Suprapubic skin (tissue), 4 donors: Measurements from ENCODE around the gene PTPRN2. TPM values are rescaled to one million over a fixed set of nuclear protein-coding genes. Genes with fewer than 3 reads are reported as not detected.
A peak's percentile ranks its signal among the peaks of the same experiment; 100 is the strongest.

Experiments used
- DNase-seq, 2 donors: peaks; one replicate each; pipeline ENCODE4 v3.0.0-alpha.2; 2019; ENCODE audit warnings: low spot score in 2 of 2
- H3K27ac ChIP-seq: fragments of 200-600 bp; sonication (generic); one replicate; pipeline ENCODE4 v1.5.1; 2019
- H3K27me3 ChIP-seq: fragments of 200-600 bp; sonication (generic); one replicate; pipeline ENCODE4 v1.5.1; 2019
- H3K36me3 ChIP-seq: fragments of 200-600 bp; sonication (generic); one replicate; pipeline ENCODE4 v1.5.1; 2019
- H3K4me1 ChIP-seq: fragments of 200-600 bp; sonication (generic); one replicate; pipeline ENCODE4 v1.5.1; 2019
- H3K4me3 ChIP-seq: fragments of 200-600 bp; sonication (generic); one replicate; pipeline ENCODE4 v1.5.1; 2019; ENCODE audit warnings: mild to moderate bottlenecking
- H3K9me3 ChIP-seq: fragments of 200-600 bp; sonication (generic); one replicate; pipeline ENCODE4 v1.5.1; 2019
- EP300 ChIP-seq: sonication (generic); formaldehyde crosslinking; IDR thresholded peaks from one replicate; pipeline ENCODE4 v1.6.1; 2017; ENCODE audit warnings: antibody characterized with exemption
- POLR2A ChIP-seq, 2 donors: fragments of 450-650 bp; IDR thresholded peaks; one replicate each; pipeline ENCODE4 v1.6.1; 2017; ENCODE audit warnings: antibody characterized with exemption in 2 of 2, mild to moderate bottlenecking in 2 of 2, moderate library complexity in 2 of 2
- POLR2AphosphoS5 ChIP-seq, 3 donors: sonication (generic); formaldehyde crosslinking; IDR thresholded peaks; one replicate each; pipeline ENCODE4 v1.6.1; 2017; ENCODE audit warnings: antibody characterized with exemption in 3 of 3
- WGBS: methylation state at CpG from one replicate; pipeline ENCODE4 v1.1.5; 2018; 5-methylcytosine and 5-hydroxymethylcytosine counted together
- total RNA-seq, 4 donors: library from RNA; depleted of rRNA; stranded (reverse); fragments of >200 nt; gene quantifications; one replicate each; pipeline ENCODE4 v1.1.0, GENCODE V29; 2016
- TF ChIP-seq, protein P1 (sequence below), 2 donors: fragments of 200-600 bp in 1 of 2; fragments of 450-650 bp in 1 of 2; sonication (generic) in 1 of 2; IDR thresholded peaks; one replicate each; pipeline ENCODE4 v1.5.1; 2016 to 2019; ENCODE audit warnings: antibody characterized with exemption in 2 of 2, mild to moderate bottlenecking in 1 of 2, moderate library complexity in 1 of 2

The PTPRN2 gene
- total RNA-seq, 4 donors from 2014 or later = 0.23 to 1.8 (median 1.3) TPM

DNA sequence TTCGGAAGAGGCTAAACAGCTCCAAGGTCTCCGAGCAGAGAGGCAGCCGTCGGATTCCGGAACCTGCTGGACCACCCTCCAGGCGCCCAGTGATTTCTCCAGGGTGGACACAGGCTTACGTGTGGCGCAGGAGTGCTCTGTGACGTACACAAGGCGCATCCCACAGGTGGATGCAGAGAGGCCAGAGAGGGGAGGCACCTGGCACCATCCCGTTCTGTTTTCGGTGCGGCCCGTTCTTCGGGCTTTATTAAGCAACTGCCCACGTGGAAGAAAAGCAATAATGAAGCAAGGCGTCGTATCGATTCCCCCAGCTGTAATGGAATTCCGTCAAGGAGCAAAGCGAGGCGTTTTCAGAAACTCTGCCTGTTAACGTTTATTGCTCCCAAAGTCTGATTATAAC is 163.6 kb downstream of the PTPRN2 start:
- DNase-seq = peak in 1 of 2 donors; percentile 18
- TF ChIP-seq, protein P1, sequence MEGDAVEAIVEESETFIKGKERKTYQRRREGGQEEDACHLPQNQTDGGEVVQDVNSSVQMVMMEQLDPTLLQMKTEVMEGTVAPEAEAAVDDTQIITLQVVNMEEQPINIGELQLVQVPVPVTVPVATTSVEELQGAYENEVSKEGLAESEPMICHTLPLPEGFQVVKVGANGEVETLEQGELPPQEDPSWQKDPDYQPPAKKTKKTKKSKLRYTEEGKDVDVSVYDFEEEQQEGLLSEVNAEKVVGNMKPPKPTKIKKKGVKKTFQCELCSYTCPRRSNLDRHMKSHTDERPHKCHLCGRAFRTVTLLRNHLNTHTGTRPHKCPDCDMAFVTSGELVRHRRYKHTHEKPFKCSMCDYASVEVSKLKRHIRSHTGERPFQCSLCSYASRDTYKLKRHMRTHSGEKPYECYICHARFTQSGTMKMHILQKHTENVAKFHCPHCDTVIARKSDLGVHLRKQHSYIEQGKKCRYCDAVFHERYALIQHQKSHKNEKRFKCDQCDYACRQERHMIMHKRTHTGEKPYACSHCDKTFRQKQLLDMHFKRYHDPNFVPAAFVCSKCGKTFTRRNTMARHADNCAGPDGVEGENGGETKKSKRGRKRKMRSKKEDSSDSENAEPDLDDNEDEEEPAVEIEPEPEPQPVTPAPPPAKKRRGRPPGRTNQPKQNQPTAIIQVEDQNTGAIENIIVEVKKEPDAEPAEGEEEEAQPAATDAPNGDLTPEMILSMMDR (IDR thresholded peaks at IDR 0.05) = no peak
- TF ChIP-seq EP300 = no peak
- TF ChIP-seq POLR2A (IDR thresholded peaks at IDR 0.05) = no peak
- TF ChIP-seq POLR2AphosphoS5 (IDR thresholded peaks at IDR 0.05) = no peak
- Histone ChIP-seq H3K27ac (no peak overlapping the region), H3K4me1 (no peaks in the 10 kb centered on the region), H3K4me3 (no peak overlapping the region), H3K27me3 (no peaks in the 10 kb centered on the region), H3K36me3 (no peaks in the 10 kb centered on the region), H3K9me3 (no peaks in the 10 kb centered on the region)
- WGBS = 94% methylated on average over 23 of the region's 23 CpGs

DNA sequence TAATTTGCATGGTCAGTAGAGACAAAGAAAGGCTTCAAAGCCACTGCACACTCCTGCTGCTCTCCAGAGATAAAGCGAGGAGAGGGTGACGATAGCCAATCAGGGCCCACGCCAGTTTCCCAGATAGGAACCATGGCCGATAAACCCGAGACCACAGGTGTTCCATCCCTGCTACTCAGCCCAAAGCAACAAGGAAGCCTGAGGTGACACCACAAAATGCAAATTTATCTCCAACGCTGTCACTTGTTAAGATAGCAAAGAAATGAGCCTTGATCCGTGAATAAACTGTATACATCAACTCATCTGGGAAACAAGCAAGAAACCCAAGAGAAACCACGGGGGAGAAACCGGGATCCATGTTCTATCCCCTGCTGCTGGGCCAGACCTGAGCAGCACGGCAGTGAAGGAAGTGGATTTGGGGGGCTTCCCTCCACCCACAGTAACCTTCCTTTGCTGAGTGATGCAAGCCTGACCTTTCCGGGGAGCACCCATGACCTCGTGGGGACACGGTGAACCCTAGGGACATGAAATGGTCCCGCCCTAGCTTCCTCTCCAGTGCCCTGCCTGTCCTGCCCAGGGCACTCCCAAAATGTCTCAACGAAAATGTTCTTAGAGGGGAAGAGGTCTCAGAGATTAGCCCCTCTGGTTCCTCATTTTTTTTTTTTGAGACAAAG is 164.6 kb downstream of the PTPRN2 start:
- Histone ChIP-seq H3K27ac (no peak overlapping the region), H3K27me3 (no peaks in the 10 kb centered on the region), H3K36me3 (no peaks in the 10 kb centered on the region), H3K4me1 (no peaks in the 10 kb centered on the region), H3K4me3 (no peak overlapping the region), H3K9me3 (no peaks in the 10 kb centered on the region)
- peak in 1 of 2 donors; percentile 10 for DNase-seq
- TF ChIP-seq, protein P1 (IDR thresholded peaks at IDR 0.05) = no peak
- TF ChIP-seq POLR2AphosphoS5 (IDR thresholded peaks at IDR 0.05) = no peak
- WGBS = 76% methylated on average over 15 of the region's 15 CpGs

DNA sequence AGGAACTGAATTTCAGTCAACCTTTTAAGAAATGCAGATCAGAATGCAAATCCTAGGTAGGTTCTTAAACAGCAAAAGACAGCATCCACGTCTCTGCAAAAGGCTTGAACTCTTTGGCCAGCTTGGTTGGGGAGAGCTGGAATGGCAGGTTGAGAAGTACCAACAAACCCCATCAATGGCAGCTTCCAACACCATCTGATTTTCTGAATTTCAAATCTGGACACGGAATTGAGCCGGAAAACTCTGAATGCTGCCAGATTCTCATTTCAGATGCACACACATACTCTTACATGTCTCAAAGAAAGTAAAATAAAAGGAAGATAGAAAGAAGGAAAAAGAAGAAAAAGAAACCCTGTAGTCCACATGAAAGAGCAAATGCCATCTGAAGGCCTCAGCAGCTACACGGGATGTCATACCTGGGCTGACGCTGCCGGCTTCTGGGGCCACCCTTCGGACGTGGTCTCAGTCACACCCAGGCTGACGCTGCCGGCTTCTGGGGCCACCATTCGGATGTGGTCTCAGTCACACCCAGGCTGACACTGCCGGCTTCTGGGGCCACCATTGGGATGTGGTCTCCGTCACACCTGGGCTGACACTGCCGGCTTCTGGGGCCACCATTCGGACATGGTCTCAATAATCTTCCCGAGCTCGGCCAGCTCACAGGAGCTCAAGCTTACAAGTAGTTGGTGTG is 165.3 kb downstream of the PTPRN2 start:
- Histone ChIP-seq H3K36me3 (no peaks in the 10 kb centered on the region), H3K4me1 (no peaks in the 10 kb centered on the region), H3K4me3 (no peak overlapping the region), H3K27me3 (no peaks in the 10 kb centered on the region), H3K9me3 (no peaks in the 10 kb centered on the region), H3K27ac (no peak overlapping the region)
- WGBS = 90% methylated on average over 17 of the region's 17 CpGs
- DNase-seq = peak in 1 of 2 donors; percentile 53
- TF ChIP-seq, protein P1 (IDR thresholded peaks at IDR 0.05) = no peak
- no peak for TF ChIP-seq POLR2A (IDR thresholded peaks at IDR 0.05)
- TF ChIP-seq POLR2AphosphoS5 (IDR thresholded peaks at IDR 0.05) = no peak
- TF ChIP-seq EP300 = no peak

DNA sequence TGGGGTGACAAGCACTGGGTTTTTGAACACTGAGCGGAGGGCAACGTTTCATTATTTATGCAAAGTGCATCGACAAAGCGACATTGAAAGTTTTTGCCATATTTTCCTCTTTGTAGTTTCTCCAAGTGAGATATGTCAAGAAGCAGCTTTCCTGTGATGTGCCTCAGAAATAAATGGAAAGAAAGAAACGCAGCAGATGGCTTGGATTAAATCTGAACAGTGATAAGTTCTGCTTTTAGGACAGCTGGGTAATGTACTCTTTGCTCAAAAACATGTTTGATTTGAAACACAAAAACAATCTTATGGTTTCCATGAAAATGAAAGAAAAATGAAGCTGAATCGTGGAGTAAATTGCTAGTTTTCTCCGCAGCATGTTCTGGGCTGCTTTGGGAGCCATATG is 166.3 kb downstream of the PTPRN2 start:
- 55% methylated on average over 7 of the region's 7 CpGs for WGBS
- H3K9me3 ChIP-seq = no peaks in the 10 kb centered on the region
- H3K4me1 ChIP-seq = no peaks in the 10 kb centered on the region
- DNase-seq = no peak
- TF ChIP-seq POLR2AphosphoS5 (IDR thresholded peaks at IDR 0.05) (no peak), POLR2A (IDR thresholded peaks at IDR 0.05) (no peak), EP300 (no peak)
- TF ChIP-seq, protein P1 (IDR thresholded peaks at IDR 0.05) = no peak
- no peak overlapping the region for H3K27ac ChIP-seq
- no peak overlapping the region for H3K4me3 ChIP-seq
- H3K27me3 ChIP-seq = no peaks in the 10 kb centered on the region
- H3K36me3 ChIP-seq = no peaks in the 10 kb centered on the region

DNA sequence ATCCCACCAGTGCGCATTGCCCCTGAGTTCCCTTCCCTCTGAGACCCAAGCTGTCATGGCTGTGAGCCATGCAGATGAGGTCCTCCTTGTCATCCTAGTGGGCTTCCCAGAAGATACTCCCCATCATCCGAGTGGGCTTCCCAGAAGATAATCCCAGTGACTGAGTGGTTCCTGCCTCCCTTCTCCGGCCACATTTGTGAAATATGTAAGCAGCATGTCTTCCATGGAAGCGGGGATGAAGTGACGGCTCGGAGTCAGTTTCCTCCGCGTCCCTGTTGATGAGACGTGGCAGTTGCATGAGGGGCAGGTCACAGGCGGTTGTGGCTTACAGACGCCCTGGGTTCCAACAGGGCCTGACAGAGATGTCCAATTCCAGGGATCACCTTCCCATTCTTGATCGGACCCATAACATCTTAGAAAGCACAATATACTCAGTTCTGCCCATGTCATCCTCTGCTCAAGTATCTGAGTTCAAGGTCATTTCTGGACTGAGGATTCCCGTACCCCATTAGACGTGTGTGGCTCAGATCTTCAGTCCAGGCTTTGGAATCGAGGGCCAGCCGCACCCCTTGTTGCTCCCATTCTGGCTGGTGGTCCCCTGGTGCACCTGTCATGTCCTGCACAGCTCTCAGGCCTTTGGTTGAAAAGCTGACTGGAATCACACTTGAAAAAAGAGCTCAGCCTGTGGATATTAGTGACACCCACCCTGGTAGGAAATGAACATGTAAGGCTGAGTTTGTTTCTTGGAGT is 166.9 kb downstream of the PTPRN2 start:
- no peaks in the 10 kb centered on the region for H3K9me3 ChIP-seq
- H3K4me1 ChIP-seq = no peaks in the 10 kb centered on the region
- no peak overlapping the region for H3K27ac ChIP-seq
- peak in 1 of 2 donors; percentile 8 for DNase-seq
- H3K27me3 ChIP-seq = no peaks in the 10 kb centered on the region
- no peaks in the 10 kb centered on the region for H3K36me3 ChIP-seq
- H3K4me3 ChIP-seq = no peak overlapping the region
- no peak for TF ChIP-seq EP300
- TF ChIP-seq, protein P1 (IDR thresholded peaks at IDR 0.05) = no peak
- no peak for TF ChIP-seq POLR2AphosphoS5 (IDR thresholded peaks at IDR 0.05)
- TF ChIP-seq POLR2A (IDR thresholded peaks at IDR 0.05) = no peak
- WGBS = 90% methylated on average over 15 of the region's 16 CpGs
